Amygdala (tissue), 56 donors: ENCODE results near the gene RNF126.
"Not testable (repeated sequence)": the region's sequence is repeated elsewhere in the genome, so short reads cannot be mapped to it uniquely, and the experiment has no call there.

Source experiments
- DNase-seq, 56 donors: peaks; one replicate each; lab custom pipeline; 2025; lab: John Stamatoyannopoulos, UW

The RNF126 gene

GRCh38 chr19:686589-687297, 23.7 kb upstream of the RNF126 start:
- DNase-seq: no peak

DNA sequence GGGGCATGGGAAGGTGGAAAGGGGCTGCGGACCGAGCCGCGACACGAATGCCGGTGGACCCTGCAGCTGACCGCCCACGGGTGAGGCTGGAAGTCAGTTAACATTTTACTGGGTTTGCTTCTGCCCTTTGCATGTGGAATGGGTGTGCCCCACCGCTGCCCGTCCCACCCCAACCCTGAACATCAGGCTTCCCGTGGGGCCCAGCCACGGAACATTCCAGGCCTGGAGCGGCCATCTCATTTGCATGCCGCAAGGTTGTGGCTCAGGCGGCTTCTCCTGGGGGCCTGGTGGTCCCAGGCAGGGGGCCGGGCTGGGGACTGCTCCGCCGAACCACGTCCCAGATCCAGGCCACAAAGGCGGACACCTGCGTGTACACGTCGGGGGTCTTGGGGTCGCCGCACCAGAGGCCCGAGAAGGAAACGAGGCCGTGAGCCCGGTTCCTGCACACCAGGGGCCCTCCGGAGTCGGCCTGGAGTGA, 22.5 kb upstream of the RNF126 start:
- no peak for DNase-seq

DNA sequence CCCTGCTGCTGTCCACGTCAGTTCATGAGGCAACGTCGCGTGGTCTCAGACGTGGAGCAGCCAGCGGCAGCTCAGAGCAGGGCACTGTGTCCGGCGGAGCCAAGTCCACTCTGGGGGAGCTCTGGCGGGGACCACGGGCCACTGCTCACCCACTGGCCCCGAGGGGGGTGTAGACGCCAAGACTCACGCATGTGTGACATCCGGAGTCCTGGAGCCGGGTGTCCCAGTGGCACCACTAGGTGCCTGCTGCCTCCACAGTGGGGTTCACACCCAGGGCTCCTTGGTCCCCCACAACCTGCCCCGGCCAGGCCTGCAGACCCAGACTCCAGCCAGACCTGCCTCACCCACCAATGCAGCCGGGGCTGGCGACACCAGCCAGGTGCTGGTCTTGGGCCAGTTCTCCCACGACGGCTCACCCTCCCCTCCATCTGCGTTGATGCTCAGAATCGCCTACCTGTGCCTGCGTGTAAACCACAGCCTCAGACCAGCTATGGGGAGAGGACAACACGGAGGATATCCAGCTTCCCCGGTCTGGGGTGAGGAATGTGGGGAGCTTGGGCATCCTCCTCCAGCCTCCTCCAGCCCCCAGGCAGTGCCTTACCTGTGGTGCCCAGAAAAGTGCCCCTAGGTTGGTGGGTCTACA, 19.8 kb upstream of the RNF126 start:
- DNase-seq: no peak

DNA sequence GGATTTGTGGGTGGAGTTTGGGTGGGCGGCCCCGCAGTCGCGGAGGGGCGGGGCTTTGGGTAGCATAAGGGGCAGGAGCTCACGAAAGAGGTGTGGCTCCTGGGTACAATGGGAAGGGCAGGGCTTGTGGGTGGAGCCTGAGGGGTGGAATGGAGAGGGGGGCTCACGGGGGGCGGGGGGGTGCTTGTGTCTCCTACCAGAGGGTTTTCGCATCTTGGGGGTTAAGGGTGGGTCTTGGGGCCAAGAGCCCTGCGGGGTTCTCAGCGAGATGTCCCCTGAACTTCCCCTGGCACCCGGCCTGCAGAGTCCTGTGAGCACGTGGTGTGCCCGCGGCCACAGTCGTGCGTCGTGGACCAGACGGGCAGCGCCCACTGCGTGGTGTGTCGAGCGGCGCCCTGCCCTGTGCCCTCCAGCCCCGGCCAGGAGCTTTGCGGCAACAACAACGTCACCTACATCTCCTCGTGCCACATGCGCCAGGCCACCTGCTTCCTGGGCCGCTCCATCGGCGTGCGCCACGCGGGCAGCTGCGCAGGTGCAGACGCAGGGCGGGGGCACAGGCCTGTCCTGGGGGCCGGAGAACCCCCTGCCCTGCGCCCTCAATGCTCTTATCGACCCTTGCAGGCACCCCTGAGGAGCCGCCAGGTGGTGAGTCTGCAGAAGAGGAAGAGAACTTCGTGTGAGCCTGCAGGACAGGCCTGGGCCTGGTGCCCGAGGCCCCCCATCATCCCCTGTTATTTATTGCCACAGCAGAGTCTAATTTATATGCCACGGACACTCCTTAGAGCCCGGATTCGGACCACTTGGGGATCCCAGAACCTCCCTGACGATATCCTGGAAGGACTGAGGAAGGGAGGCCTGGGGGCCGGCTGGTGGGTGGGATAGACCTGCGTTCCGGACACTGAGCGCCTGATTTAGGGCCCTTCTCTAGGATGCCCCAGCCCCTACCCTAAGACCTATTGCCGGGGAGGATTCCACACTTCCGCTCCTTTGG, 18.3 kb upstream of the RNF126 start:
- peak in 6 of 56 donors; percentile 47 to 84 (median 70) for DNase-seq

- DNase-seq: peak; percentile 69 to 100 (median 99)
These were observed 17.4 kb upstream of the RNF126 start for GRCh38 chr19:680287-681028.

DNA sequence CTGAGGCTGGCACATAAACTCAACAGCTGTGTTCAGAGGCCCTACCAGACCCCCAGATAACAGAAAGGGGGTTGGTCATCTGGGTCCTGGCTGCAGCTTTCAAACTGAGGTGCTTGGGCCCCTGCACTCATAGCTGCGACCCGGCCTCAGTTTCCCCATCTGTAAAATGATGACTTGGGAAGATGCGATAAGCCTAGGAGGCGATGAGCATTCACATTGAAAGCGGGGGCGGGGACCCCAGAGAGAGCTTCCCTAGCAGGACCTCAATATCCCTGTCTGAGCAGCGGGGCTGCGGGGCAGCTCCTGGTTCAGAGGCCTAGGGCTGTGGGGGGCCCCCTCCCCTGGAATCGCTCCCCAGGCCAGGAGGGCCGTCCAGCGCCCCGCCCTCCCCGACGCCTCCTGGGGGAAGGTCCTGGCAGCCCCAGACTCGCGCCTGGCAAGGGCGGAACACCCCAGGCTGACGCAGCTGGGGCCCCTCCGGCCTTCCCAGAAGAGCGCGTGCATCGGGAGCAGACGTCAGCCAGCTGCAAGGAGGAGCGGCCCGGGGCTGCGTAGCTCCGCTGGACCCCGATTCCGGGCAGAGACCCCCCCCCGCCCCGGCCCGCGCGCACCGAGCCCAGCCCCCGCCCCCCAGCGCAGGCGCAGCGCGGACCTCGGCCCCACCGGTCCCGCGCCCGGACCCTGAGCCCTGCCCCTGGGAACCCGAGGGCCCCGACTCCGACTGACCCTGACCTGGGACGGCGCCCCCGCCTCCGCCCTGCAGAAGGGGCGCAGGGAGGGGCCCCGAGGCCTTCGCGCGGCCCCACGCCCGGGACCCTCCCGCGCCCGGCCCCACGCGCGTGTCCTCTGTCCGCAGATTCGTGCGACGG, 16.6 kb upstream of the RNF126 start:
- DNase-seq: peak in 30 of 56 donors; percentile 34 to 69 (median 51)

GRCh38 chr19:678791-679388, 15.9 kb upstream of the RNF126 start:
- DNase-seq: no peak

GRCh38 chr19:677601-678436, 14.8 kb upstream of the RNF126 start:
- peak in 1 of 56 donors; percentile 37 for DNase-seq

GRCh38 chr19:677201-677600, 14.2 kb upstream of the RNF126 start:
- peak in 5 of 56 donors; percentile 18 to 55 (median 29) for DNase-seq

GRCh38 chr19:676339-677105, 13.5 kb upstream of the RNF126 start, which contains the start of gene FSTL3:
TSS of gene FSTL3 (plus strand) at chr19:676392. CDS start at chr19:676424, 32 bp downstream.
- DNase-seq: no peak

DNA sequence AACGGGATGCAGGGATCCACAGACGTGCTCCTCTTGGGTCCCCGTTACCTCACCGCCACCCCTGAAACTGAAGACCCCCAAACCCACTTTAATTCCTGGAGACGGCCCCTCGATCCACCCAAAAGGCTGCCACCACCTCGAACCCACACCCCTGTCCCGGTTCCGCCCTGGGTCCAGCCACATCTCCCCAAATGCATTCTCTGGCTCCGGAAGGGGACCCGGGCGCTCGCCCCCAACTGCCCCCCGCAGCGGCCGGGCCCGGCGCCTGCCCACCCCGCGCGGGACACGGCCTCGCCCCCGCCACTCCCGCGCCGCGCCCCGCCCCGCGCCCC, 13.0 kb upstream of the RNF126 start:
- no peak for DNase-seq

GRCh38 chr19:674282-675151, 11.5 kb upstream of the RNF126 start:
- DNase-seq: peak in 22 of 56 donors; percentile 5 to 58 (median 30)

- no peak for DNase-seq
These were observed 7.6 kb upstream of the RNF126 start for GRCh38 chr19:670609-671075.

DNA sequence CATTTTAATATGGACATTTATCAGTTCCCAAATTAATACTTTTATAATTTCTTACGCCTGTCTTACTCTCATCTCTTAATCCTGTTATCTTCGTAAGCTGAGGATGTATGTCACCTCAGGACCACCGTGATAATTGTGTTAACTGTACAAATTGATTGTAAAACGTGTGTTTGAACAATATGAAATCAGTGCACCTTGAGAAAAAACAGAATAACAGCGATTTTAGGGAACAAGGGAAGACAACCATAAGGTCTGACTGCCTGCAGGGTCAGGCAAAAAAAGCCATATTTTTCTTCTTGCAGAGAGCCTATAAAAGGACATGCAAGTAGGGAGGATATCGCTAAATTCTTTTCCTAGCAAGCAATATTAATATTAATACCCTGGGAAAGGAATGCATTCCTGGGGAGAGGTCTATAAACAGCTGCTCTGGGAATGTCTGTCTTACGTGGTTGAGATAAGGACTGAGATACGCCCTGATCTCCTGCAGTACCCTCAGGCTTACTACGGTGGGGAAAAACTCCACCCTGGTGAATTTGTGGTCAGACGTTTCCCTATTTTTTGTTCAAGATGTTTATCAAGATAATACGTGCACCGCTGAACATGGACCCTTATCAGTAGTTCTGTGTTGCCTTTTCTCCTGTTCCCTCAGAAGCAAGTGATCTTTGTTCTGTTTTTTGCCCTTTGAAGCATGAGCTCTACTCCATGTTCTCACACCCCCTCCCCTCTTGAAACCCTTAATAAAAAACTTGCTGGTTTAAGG, 5.8 kb upstream of the RNF126 start:
- not testable (repeated sequence) for DNase-seq

GRCh38 chr19:666985-667573, 4.1 kb upstream of the RNF126 start:
- DNase-seq: not testable (repeated sequence)
